ENCODE results near the gene MEGF11.

The MEGF11 gene

DNA sequence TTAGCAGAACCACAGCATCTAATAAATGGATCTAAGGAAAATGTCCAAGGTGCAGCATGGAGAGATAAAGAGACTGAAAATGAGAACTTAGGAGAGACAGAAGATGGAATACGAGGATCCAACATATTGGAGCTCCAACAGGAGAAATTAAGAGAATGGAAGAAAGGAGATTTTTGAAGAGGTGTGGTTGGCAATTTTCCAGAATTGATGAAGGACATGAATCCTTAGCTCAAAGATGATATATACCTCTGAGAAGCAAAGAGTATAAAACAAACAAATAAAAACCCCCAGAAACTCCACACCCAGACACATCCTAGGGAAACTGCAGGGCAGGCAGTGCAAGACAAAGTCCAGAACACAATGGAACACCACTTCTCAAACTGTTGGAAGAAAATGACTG, 141.2 kb downstream of the MEGF11 start:
- DNase-seq (ENCODE audit: low spot score) = no peak

DNA sequence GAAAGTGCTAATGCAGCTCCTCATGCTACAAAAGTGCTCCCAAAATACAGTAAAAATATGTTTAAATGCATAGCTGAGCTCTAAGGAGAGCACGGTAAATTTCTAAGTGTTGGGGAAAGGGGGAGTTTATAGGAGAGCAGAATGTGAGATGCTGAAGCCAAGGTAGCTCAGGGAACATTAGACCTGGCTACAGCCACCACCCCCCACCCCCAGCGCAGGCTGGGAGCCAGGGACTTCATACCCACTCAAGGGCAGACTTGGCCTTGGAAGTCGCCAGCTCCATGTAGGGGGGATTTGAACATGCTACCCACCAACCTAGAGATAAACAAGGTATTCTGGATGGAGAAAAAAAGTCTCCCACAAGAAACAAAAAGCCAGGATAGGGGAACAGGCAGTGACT, 142.2 kb downstream of the MEGF11 start:
- DNase-seq (ENCODE audit: low spot score) = no peak

DNA sequence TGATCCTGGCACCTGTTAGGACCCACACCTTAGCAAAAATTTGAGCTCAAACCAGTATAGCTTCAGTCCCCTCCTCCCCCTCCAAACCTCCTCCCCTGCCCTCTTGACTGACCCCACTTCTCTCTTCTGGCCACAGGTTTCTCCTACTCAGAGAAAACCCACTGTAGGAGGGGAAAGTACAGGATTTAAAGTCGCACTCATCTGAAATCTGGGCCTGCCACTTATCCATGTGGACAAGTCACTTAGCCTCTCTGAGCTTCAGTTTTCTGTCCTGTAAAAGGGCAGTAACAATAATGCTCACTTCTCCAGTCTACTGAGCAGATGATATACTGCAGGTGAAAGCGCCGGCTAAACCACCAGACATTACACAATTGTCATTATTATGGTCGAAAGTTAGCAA, 142.7 kb downstream of the MEGF11 start:
- DNase-seq (ENCODE audit: low spot score) = no peak

DNA sequence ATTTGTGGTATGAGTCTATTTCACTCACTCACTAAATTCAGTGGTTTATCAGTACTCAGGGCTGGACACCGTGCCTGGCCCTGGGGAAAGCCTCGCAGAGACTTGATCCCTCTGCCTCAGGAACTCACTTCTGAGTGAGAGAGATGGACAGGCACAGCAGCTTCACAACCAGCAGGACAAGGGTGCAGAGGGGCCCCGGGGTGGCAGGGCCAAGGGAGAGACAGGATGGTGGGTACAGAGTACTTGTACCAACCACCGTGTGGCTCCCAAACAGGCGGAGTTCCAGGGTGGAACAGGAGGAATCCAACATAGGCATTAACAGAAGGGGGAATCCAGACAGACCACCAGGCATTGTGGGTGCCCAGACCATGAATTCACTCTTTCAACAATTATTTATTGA, 143.7 kb downstream of the MEGF11 start:
- DNase-seq (ENCODE audit: low spot score) = no peak

DNA sequence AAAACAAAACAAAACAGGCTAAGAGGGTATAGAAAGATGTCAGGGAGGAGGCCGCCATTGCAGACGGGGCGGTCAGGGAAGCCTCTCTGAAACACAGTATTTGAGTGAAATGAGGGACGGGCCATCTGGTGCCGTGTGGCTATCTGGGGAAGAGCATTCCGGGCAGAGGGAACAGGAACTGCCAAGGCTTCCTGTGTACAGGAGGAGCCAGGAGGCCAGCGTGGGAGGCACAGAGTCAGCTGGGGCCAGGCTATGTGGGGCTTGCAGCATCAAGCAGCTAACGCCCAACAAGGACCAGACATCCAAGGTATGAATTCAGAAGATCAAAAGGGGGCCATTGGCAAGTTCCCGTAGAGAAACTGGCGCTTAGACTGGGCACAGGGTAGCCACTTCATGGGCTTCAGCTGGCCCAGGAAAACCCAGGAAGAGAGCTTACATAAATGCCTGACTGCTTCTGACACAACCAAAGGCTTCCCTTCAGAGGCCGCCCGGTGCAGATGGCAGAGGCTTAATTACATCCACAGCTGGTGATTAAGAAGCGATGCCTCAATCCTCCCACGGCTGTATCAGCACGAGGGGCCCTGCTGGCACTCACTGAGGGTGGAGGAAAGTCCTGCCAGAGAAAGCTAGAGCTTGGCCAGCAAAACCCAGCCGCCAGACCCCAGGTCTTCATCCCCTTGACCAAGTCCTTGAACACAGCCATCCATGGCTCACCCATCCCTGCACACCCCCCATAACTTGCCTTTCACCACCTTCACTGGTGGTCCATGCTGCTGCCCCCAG, 144.9 kb downstream of the MEGF11 start:
- no peak for DNase-seq (ENCODE audit: low spot score)

- DNase-seq (ENCODE audit: low spot score) = no peak
Measured at GRCh38 chr15:66107070-66107469, 146.5 kb downstream of the MEGF11 start.

DNA sequence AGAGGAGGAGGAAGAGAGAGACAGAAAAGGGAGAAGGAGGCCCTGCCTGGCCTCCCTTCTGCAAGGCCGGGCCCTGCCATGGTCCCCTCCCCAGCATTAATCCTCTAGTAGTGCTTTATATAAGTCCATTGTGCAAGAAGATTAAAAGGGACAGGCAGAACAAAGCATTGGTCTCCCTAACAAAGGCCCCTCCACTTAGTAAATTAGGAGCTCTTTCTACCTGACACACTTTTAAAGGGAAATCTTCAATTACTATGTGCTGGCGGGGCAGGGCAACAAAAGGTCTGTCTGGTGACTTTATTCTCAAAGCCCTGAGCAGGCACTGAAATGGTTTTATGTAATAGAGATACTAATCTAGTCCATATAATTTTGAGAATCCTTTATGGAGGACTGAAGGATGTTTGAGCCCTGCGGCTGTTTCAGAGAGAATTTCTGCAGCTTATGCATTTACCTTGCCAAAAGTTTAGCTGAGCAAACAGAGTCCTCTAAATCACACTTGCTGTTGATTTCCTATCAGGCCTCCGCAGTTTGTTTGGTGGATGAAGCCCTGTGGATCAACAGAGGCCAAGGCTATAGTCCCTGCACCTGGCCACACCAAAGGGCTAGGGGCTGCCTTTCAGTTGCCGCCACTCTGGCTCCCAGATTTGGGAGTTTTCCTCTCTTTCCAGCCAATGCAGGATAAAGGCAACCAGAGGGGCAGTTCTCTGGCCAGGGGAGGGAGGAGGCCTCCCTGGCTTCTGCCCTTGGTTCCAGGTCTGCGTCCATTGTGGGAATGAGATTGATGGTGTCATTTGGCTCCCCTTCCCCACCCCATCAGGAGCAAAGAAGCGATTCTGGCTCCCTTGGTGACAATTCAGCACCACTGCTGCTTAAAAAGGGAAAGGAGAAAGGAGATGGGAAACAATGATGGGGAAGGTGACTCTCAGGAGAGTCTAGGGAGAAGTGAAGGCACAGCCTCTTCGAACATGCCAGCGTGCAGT, 148.0 kb downstream of the MEGF11 start:
- DNase-seq (ENCODE audit: low spot score) = no peak

- DNase-seq (ENCODE audit: low spot score) = no peak
Measured at GRCh38 chr15:66103293-66103590, 150.3 kb downstream of the MEGF11 start.

GRCh38 chr15:66102563-66103292, 150.8 kb downstream of the MEGF11 start:
- DNase-seq (ENCODE audit: low spot score) = no peak

GRCh38 chr15:66101715-66102395, 151.7 kb downstream of the MEGF11 start:
- DNase-seq (ENCODE audit: low spot score) = no peak

DNA sequence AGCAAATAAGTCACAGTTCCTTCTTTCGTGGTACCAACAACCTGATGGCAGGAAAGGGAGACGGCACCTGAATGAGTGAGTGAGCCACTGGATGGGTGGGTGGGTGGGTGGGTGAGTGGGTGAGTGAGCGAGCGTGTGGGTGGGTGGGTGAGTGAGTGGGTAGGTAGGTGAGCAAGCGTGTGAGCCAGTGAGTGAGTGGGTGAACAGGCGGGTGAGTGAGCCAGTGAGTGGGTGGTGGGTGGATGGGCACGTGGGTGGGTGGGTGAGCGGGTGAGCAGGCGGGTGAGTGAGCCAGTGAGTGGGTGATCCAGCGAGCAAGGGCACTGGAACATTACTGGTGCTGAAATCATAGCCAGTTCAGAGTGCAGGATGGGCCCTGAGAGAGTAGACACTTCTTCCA, 152.8 kb downstream of the MEGF11 start:
- DNase-seq (ENCODE audit: low spot score) = no peak

GRCh38 chr15:66099950-66100671, 153.4 kb downstream of the MEGF11 start:
- DNase-seq (ENCODE audit: low spot score) = no peak

- DNase-seq (ENCODE audit: low spot score) = no peak
Measured at GRCh38 chr15:66098022-66098363, 155.6 kb downstream of the MEGF11 start.

GRCh38 chr15:66097151-66098021, 156.2 kb downstream of the MEGF11 start:
- no peak for DNase-seq (ENCODE audit: low spot score)

DNA sequence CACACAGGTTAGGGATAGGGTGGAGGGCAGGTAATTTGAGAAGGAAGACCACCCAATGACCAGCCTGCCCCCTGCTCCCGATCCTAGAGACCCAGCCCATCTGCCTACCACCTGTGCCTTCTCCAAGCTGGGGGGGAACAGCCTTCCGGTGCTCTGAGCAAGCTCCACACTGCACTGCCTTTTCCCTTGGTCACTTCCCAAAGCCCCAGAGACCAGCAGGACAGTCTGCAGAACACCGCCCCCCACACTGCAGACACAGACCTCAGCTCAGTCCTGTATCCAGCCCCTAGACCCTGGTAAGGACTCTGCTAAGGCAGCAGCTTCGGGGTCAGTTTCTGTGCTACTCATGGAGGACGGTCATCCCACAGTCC, 156.9 kb downstream of the MEGF11 start:
- DNase-seq (ENCODE audit: low spot score) = no peak

DNA sequence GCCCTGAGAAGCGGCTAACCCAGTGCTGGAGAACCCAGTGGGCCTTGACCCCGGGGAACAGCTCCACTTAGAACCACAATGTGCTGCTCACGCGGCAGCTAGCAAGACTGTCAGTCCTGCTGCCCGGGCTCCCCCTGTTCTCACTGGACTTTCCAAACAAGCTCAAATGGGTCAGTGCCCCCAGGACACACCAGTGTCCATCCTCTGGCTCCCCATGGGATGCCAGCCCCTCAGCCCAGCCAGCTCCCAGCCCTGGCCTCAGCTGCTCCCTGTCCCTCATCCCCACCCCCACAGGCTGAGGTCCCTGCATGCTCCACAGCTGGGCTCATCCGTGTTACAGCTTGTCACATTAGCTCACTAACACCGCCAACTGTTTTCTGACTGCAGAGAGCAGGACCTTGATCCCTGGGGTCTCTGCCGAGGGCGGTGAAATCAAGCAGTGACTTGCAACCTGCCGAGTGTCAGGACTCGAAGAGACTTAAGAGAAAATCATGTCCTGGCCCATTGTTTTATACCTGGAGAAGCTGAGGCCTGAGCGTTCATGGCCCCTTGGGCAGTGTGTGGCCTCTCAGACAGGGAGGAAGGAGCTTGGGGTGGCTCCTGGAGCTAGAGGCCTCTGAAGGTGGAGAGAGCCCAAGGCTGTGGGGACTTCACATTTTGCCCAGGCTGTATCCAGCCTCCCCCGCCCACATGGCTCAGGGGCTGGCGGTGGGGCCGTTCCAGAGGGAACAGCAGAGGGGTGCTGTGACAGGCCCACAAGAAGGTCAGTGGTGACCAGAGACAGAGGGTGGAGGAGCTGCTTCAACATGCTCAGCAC, 157.5 kb downstream of the MEGF11 start:
- no peak for DNase-seq (ENCODE audit: low spot score)

DNA sequence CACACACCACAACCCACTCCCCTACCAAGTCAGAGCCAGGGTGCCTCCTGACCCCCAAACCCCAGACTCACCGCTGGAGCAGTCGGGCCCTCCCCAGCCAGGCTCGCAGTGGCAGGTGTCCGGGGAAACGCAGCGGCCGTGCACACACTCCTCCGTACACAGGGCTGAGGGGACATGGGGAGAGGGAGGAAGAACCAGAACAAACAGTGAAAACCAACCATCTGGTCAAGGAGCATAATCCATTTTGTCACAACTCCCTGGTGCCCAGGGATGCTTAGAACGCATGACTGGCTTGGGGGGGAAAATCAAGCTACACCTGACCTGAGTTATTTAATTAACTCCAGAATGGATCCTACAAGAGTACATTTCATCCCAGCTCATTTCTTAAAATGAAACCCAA, 159.2 kb downstream of the MEGF11 start:
- no peak for DNase-seq (ENCODE audit: low spot score)

DNA sequence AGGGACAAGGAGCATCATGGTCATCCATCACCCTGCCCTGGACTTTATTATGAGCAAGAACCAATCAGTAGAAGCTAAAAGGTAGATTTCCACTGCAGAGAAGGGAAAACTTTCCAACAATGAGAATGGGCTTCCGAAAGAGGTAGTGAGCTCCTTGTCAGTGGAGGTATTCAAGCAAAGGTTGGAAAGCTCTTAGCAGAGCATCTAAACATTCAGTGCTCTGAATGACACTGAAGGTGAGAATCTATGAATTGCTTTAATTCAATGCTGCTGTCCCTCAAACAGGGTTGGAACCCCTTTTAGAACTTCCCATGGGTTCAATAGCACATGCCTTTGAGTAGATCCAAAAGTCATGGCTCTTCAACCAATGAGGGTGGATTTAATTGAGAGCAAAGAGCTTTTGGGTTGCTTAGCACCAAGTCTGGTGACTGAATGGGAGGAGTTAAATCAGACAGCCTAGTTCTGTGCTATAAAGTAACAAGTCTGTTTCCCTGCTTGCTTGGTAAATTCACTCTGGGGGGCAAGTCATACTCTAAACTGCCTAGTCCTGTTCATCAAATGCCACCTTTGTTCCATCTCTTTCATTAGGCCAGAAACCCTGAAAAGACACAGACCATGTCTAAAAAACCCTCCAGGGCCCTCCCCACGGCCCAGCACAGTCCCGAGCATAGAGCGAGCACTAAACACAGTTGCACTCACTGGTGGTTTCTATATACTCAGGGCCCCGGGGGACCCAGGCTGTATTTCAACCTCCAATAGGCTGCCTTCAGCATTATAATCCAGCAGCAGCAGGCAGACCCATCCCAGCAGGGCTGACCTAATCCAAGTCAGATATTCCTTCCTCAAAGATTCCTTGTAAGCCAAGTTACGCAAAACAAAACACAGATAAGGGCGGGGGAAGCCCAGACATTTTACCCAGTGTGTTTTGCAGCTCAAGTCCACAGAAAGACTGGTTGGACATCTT, 161.2 kb downstream of the MEGF11 start:
- no peak for DNase-seq (ENCODE audit: low spot score)
